IMR-90 (cell line): Measurements from ENCODE around the gene FSD1L. TPM values are rescaled to one million over a fixed set of nuclear protein-coding genes. Genes with fewer than 3 reads are reported as not detected.
A peak's percentile ranks its signal among the peaks of the same experiment; 100 is the strongest.

Source experiments
- ATAC-seq: fragments of 200-7000 bp; cut with Tn5 transposase; 2 replicates; pipeline ENCODE4 v1.9.1; 2020; ENCODE audit warnings: low read depth, mild to moderate bottlenecking, moderate library complexity
- BruUV-seq: library from RNA; stranded (reverse); fragments of 400-500 nt; replicated peaks from 2 replicates; lab custom pipeline; 2021; lab: Mats Ljungman, UMichigan
- CTCF ChIA-PET: fragments of 300-600 bp; formaldehyde crosslinking; extraction: SDS; loops from one replicate; lab custom pipeline; 2021; ENCODE audit warnings: antibody characterized with exemption; lab: Yijun Ruan, JAX
- POLR2A ChIA-PET: fragments of 300-600 bp; sonication (Branson Sonifier 250); formaldehyde crosslinking; loops from one replicate; lab custom pipeline; 2022; ENCODE audit warnings: antibody characterized with exemption; ENCODE audit not compliant: unreplicated experiment; lab: Charles Lee
- DNase-seq: peaks from one replicate; pipeline ENCODE4 v3.0.0; 2013
- H2AFZ ChIP-seq: replicated peaks from 2 replicates; pipeline ENCODE3; 2013; ENCODE audit warnings: low read length, mild to moderate bottlenecking; ENCODE audit not compliant: poor library complexity
- H2AK5ac ChIP-seq: 2 replicates; pipeline ENCODE4 v1.6.1; 2013; ENCODE audit warnings: low read depth, low read length, inconsistent platforms
- H2AK9ac ChIP-seq: replicated peaks from 2 replicates; pipeline ENCODE3; 2013; ENCODE audit warnings: mild to moderate bottlenecking, low read depth, low read length, moderate library complexity; ENCODE audit not compliant: poor library complexity
- H2BK120ac ChIP-seq: 2 replicates; pipeline ENCODE4 v1.6.1; 2013; ENCODE audit warnings: low read depth, low read length, inconsistent platforms
- H2BK15ac ChIP-seq: 3 replicates; pipeline ENCODE4 v1.6.1; 2013; ENCODE audit warnings: low read depth, low read length, inconsistent platforms
- H2BK20ac ChIP-seq: 2 replicates; pipeline ENCODE4 v1.6.1; 2013; ENCODE audit warnings: low read depth, mild to moderate bottlenecking, inconsistent platforms, low read length, moderate library complexity
- H2BK5ac ChIP-seq: 2 replicates; pipeline ENCODE4 v1.6.1; 2013; ENCODE audit warnings: mild to moderate bottlenecking, low read depth, low read length, inconsistent platforms; ENCODE audit not compliant: poor library complexity, severe bottlenecking
- H3K14ac ChIP-seq: replicated peaks from 2 replicates; pipeline ENCODE4 v1.6.1; 2013; ENCODE audit warnings: low read depth, low read length, inconsistent platforms
- H3K18ac ChIP-seq: 2 replicates; pipeline ENCODE4 v1.6.1; 2013; ENCODE audit warnings: low read depth, low read length, control low read depth
- H3K23ac ChIP-seq: 2 replicates; pipeline ENCODE4 v1.6.1; 2013; ENCODE audit warnings: low read depth, low read length, inconsistent platforms
- H3K27ac ChIP-seq: 2 replicates; pipeline ENCODE4 v1.5.1; 2013; ENCODE audit warnings: mild to moderate bottlenecking, control low read depth, low read length; ENCODE audit not compliant: insufficient read depth
- H3K27me3 ChIP-seq: 2 replicates; pipeline ENCODE4 v1.6.1; 2013; ENCODE audit warnings: low read length; ENCODE audit not compliant: control insufficient read depth, insufficient read depth
- H3K36me3 ChIP-seq: 2 replicates; pipeline ENCODE4 v1.6.1; 2013; ENCODE audit warnings: low read length, mixed read lengths; ENCODE audit not compliant: control insufficient read depth, insufficient read depth
- H3K4ac ChIP-seq: 2 replicates; pipeline ENCODE4 v1.6.1; 2013; ENCODE audit warnings: low read depth, low read length, inconsistent platforms
- H3K4me1 ChIP-seq: 2 replicates; pipeline ENCODE4 v1.6.1; 2013; ENCODE audit warnings: low read length, mixed read lengths; ENCODE audit not compliant: control insufficient read depth, insufficient read depth
- H3K4me2 ChIP-seq: 2 replicates; pipeline ENCODE4 v1.6.1; 2013; ENCODE audit warnings: low read depth, mild to moderate bottlenecking, control low read depth, low read length, moderate library complexity
- H3K4me3 ChIP-seq: 2 replicates; pipeline ENCODE4 v1.5.1; 2013; ENCODE audit warnings: low read depth, mild to moderate bottlenecking, control low read depth, low read length, moderate library complexity; ENCODE audit not compliant: insufficient read depth
- H3K56ac ChIP-seq: 2 replicates; pipeline ENCODE4 v1.6.1; 2013; ENCODE audit warnings: low read length, inconsistent platforms; ENCODE audit not compliant: insufficient read depth; ENCODE audit errors: extremely low read depth
- H3K79me1 ChIP-seq, 2 experiments: 2 replicates each; pipeline ENCODE4 v1.6.1; 2013; ENCODE audit warnings: low read length in 2 of 2, inconsistent platforms in 1 of 2, low read depth in 1 of 2
- H3K9ac ChIP-seq: 2 replicates; pipeline ENCODE4 v1.6.1; 2013; ENCODE audit warnings: low read depth, low read length, control low read depth
- H3K9me1 ChIP-seq: 2 replicates; pipeline ENCODE4 v1.6.1; 2013; ENCODE audit warnings: low read length, inconsistent platforms; ENCODE audit not compliant: insufficient read depth
- H3K9me3 ChIP-seq: 2 replicates; pipeline ENCODE4 v1.6.1; 2013; ENCODE audit warnings: low read length; ENCODE audit not compliant: control insufficient read depth, insufficient read depth
- H4K20me1 ChIP-seq: 2 replicates; pipeline ENCODE4 v1.6.1; 2013; ENCODE audit warnings: low read length, inconsistent platforms; ENCODE audit not compliant: insufficient read depth
- H4K5ac ChIP-seq: 2 replicates; pipeline ENCODE4 v1.6.1; 2013; ENCODE audit warnings: mild to moderate bottlenecking, low read depth, low read length, control low read depth
- H4K8ac ChIP-seq, 2 experiments: 2 replicates each; pipeline ENCODE4 v1.6.1; 2013; ENCODE audit warnings: low read depth in 2 of 2, low read length in 2 of 2, control low read depth in 1 of 2, inconsistent platforms in 1 of 2
- H4K91ac ChIP-seq: 2 replicates; pipeline ENCODE4 v1.6.1; 2013; ENCODE audit warnings: low read depth, low read length, inconsistent platforms; ENCODE audit not compliant: insufficient read depth
- CTCF ChIP-seq: conservative IDR thresholded peaks from 2 replicates; pipeline ENCODE4 v1.5.1; 2012; ENCODE audit warnings: mild to moderate bottlenecking, low read depth, low read length, improper control_type of control experiment
- ELK1 ChIP-seq: fragments of 150-350 bp; IDR thresholded peaks from 2 replicates; pipeline ENCODE4 v1.6.1; 2016; ENCODE audit warnings: low read depth, mild to moderate bottlenecking, low read length, moderate library complexity, borderline replicate concordance
- FOS ChIP-seq: fragments of 150-350 bp; IDR thresholded peaks from 2 replicates; pipeline ENCODE4 v1.6.1; 2016; ENCODE audit warnings: low read depth, low read length
- MAFK ChIP-seq: IDR thresholded peaks from 2 replicates; pipeline ENCODE4 v1.6.1; 2012; ENCODE audit warnings: low read depth, low read length, improper control_type of control experiment
- MAZ ChIP-seq: IDR thresholded peaks from 2 replicates; pipeline ENCODE4 v1.6.1; 2012; ENCODE audit warnings: low read depth, mild to moderate bottlenecking, low read length, improper control_type of control experiment, moderate library complexity, borderline replicate concordance
- MXI1 ChIP-seq: IDR thresholded peaks from 2 replicates; pipeline ENCODE4 v1.6.1; 2012; ENCODE audit warnings: low read depth, mild to moderate bottlenecking, low read length, moderate library complexity, borderline replicate concordance
- POLR2A ChIP-seq: IDR thresholded peaks from 2 replicates; pipeline ENCODE4 v1.6.1; 2012; ENCODE audit warnings: mild to moderate bottlenecking, low read depth, low read length
- RAD21 ChIP-seq: IDR thresholded peaks from 2 replicates; pipeline ENCODE4 v1.6.1; 2012; ENCODE audit warnings: low read length, improper control_type of control experiment
- SMC3 ChIP-seq: fragments of 150-350 bp; IDR thresholded peaks from 2 replicates; pipeline ENCODE4 v1.6.1; 2016; ENCODE audit warnings: low read depth, mild to moderate bottlenecking, antibody characterized with exemption, low read length, moderate library complexity
- WGBS, 2 experiments: methylation state at CpG; one replicate each; pipeline versions ENCODE4 v1.1.5 to v1.1.7; 2013; ENCODE audit warnings: missing lambda C conversion rate in 2 of 2; ENCODE audit not compliant: insufficient read length in 1 of 2; ENCODE audit errors: extremely low coverage in 2 of 2; 5-methylcytosine and 5-hydroxymethylcytosine counted together
- dilution Hi-C: fragments of 300-500 bp; cut with HindIII; formaldehyde crosslinking; loops from one replicate; pipeline ENCODE4 v1.14.3; 2018; ENCODE audit warnings: low sequenced_read_pairs; ENCODE audit not compliant: unreplicated experiment
- in situ Hi-C: fragments of 300-500 bp; cut with MboI; formaldehyde crosslinking; loops from 3 replicates; pipeline ENCODE4 v1.14.3; 2019; ENCODE audit warnings: low sequenced_read_pairs, inconsistent platforms, mixed read lengths
- intact Hi-C: fragments of 100-400 bp; cut with micrococcal nuclease; formaldehyde crosslinking; loops from 2 replicates; pipeline ENCODE4 v1.10.0; 2022
- polyA plus RNA-seq, 3 experiments: library from polyadenylated mRNA; depleted of rRNA; stranded (reverse); fragments of >200 nt; gene quantifications; 2 replicates each; pipeline ENCODE4 v1.2.3, GENCODE V29; 2012; ENCODE audit warnings: low replicate concordance in 1 of 3
- total RNA-seq: library from RNA; depleted of rRNA; stranded (reverse); fragments of >200 nt; gene quantifications from 2 replicates; pipeline ENCODE4 v1.2.3, GENCODE V29; 2012

The FSD1L gene
- total and polyA plus RNA-seq, 2 of the 4 experiments (the other 2 are of a cell fraction), result 1.4 to 2.9 TPM

GRCh38 chr9:105475302-105475701 is 27.5 kb downstream of the FSD1L start:
- ATAC-seq, result peak; percentile 82

More at GRCh38 chr9:105475302-105475701, 27.5 kb downstream of the FSD1L start:
- intact Hi-C loops, result loop anchor here (2.0 kb wide), 1 partner anchor 49 kb away; no protein-coding TSS in a partner anchor
- Histone ChIP-seq H2AK5ac (no peak overlapping the region), H3K23ac (no peak overlapping the region), H2AK9ac (no peak overlapping the region), H2AFZ (no peak overlapping the region), H3K79me1 (peaks cover 0 to 14% of the 10 kb centered on the region in 2 experiments; a peak in 3 of 4 replicates), H3K9ac (no peak overlapping the region), H3K4ac (no peak overlapping the region), H4K8ac (no peak overlapping the region), H2BK5ac (no peak overlapping the region), H3K14ac (no peak overlapping the region), H3K27me3 (no peaks in the 10 kb centered on the region), H4K91ac (no peak overlapping the region), H4K20me1 (peaks cover 9% of the 10 kb centered on the region; the same call in 1 of the 2 replicates), H3K27ac (no peak overlapping the region), H3K4me3 (no peak overlapping the region), H2BK20ac (no peak overlapping the region), H2BK120ac (no peak overlapping the region), H3K56ac (no peak overlapping the region), H3K36me3 (peaks cover 2% of the 10 kb centered on the region; the same call in 1 of the 2 replicates), H2BK15ac (no peak overlapping the region), H3K18ac (no peak overlapping the region), H3K4me1 (no peaks in the 10 kb centered on the region), H3K9me1 (peaks cover 5% of the 10 kb centered on the region; the same call in 1 of the 2 replicates), H3K9me3 (no peaks in the 10 kb centered on the region), H4K5ac (no peak overlapping the region), H3K4me2 (no peak overlapping the region)
- DNase-seq, result peak; percentile 64
- dilution Hi-C loops, result no loop called here
- POLR2A ChIA-PET, result no interaction called here
- no peak for TF ChIP-seq ELK1
- peak; percentile 10; the same call in 1 of the 2 replicates for TF ChIP-seq MAFK
- TF ChIP-seq RAD21, result peak; percentile 38
- no peak for TF ChIP-seq MXI1
- no peak for TF ChIP-seq MAZ
- TF ChIP-seq CTCF, result peak; percentile 43
- TF ChIP-seq FOS, result no peak
- TF ChIP-seq SMC3, result peak; percentile 30; the same call in 1 of the 2 replicates
- no peak for TF ChIP-seq POLR2A
- CTCF ChIA-PET, result interaction anchor here (0.8 to 1.0 kb wide), 3 partner anchors 9 to 85 kb away, joined by 3 to 4 read pairs (median 3); no protein-coding TSS in a partner anchor
- in situ Hi-C loops, result loop anchor here (25.0 kb wide), 1 partner anchor 88 kb away; no protein-coding TSS in a partner anchor
- WGBS, 2 experiments, result no CpG with 5 or more reads among the region's 2 CpGs
- BruUV-seq, result no TSS peak
